ENCODE measurements around the gene ZNF575.
"Not testable (repeated sequence)": the region's sequence is repeated elsewhere in the genome, so short reads cannot be mapped to it uniquely, and the experiment has no call there.

The ZNF575 gene

DNA sequence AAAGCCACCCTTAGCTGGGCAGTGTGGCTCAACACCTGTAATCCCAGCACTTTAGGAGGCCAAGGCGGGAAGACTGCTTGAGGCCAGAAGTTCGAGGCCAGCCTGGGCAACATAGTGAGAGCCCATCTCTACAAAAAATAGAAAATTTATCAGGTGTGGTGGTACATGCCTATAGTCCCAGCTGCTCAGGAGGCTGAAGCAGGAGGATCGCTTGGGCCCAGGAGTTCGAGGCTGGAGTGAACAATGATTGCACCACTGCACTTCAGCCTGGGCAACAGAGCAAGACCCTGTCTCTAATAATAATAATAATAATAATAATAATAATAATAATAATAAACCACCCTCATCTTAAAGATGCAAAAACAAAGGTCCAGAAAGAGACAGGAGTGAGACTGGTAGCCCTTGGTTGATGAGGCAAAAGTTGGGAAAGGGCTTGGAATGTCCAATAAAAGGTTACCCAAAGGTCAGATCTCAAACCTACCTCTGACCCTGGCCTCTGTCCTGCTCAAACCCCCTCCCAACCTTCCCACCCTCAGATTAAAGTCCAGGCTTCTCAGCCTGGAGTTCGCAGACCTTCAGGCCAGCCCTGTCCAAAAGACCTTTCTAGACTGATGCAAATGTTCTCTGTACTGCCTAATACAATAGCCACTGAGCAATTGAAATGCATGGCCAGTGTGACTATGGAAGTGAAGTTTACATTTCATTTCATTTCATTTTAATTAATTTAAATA is 9.1 kb downstream of the ZNF575 start:
- DNase-seq (ENCODE audit: low read depth), result no peak

DNA sequence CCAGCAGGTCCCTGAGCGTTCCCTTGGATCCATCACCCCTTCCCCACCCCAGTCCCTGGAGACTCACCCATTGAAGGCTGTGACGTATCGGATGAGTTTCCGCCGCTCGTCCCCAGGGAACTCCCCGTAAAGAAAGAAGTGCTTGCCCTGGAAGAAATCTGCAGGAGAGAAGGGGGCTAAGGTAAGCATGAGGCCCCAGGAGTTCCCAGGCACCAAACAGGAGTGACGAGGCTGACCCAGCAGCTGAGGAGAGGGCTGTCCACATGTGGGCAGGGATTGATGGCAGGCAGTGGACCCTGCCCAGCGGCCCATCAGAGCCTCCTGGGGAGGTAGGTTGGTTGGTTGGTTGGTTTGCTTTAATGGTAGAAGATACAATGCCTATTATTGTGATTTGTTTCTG is 11.1 kb downstream of the ZNF575 start:
- no peak for DNase-seq (ENCODE audit: low read depth)

DNA sequence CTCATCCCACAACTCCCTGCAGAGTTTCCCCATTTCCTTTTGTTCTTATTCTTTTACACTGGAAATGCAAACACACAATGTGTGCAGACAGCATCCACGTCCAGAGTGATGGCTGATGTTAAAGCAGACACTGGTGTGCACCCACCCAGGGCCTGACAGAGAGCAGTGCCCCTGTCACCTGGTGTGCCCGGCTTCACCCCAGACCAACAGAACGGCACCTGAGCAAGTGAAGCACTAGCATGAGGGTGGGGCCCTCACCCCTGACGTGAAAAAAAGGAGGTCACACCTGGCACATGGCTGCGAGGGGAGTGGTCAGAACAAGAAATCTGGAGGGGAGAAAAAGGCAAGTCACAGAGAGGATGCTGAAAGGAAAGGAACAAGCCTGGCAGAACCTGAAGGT is 12.3 kb downstream of the ZNF575 start:
- DNase-seq (ENCODE audit: low read depth), result no peak

DNA sequence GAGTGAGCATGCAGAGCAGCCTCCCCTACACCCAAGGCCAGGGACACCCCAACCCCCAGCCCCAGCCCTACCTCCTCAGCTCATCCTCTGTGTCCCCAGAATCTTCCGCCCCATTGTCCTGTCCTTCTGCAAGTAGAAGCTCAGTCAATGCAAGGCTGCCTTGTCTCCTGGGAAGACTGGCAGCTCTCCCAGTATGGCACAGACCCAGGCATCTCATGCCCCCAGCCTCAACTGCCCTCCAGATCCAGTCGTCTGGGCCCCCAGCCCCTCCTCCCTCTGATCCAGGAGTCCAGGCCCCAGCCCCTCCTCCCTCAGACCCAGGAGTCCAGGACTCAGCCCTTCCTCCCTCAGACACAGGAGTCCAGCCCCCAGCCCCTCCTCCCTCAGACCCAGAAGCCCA is 13.0 kb downstream of the ZNF575 start:
- DNase-seq (ENCODE audit: low read depth), result no peak

DNA sequence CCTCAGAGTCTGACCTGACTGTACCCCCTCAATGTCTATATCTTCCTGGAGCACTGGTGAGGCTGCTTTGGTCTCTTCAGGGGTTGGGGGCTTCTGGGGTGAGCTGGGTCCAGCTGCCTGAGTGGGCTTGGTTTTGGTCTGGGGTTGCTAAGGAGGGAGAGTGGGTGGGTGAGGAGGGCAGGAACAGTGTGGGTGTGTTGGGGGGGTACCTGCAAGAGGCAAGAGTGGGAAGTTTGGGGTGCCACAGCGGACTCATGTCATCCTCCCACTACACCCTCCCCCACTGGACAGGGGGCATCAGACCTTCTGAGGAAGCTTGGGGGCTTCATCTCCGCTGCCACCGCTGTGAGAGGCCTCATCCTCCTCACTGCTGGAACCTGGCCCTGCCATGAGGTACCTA is 13.6 kb downstream of the ZNF575 start:
- DNase-seq (ENCODE audit: low read depth), result no peak

DNA sequence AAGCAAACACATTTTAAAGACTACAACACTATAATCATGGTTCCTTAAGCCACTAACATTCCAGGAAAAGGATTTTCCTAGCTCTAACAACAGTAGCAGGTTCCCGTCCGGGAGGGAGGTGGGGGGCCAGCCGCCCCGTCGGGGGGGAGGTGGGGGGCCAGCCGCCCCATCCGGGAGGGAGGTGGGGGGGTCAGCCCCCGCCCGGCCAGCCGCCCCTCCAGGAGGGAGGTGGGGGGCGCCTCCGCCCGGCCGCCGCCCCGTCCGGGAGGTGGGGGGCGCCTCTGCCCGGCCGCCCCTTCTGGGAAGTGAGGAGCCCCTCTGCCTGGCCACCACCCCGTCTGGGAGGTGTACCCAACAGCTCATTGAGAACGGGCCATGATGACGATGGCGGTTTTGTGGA is 14.9 kb downstream of the ZNF575 start:
- not testable (repeated sequence) for DNase-seq (ENCODE audit: low read depth)

DNA sequence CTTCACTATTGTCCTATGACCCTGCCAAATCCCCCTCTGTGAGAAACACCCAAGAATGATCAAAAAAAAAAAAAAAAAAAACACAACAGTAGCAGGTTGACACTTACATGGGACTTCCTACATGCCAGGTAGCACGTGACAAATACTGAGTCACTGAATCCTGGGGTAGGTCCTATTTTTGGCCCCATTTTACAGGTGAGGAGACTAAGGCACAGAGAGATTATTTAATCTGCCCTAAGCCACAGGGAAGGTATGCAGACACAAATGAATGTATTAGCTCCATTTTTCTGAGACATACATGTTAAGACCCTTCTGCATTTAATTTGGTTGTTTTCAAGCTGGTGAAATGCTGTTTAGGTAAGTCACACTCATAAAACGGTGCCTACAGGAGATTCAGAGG is 15.7 kb downstream of the ZNF575 start:
- no peak for DNase-seq (ENCODE audit: low read depth)

DNA sequence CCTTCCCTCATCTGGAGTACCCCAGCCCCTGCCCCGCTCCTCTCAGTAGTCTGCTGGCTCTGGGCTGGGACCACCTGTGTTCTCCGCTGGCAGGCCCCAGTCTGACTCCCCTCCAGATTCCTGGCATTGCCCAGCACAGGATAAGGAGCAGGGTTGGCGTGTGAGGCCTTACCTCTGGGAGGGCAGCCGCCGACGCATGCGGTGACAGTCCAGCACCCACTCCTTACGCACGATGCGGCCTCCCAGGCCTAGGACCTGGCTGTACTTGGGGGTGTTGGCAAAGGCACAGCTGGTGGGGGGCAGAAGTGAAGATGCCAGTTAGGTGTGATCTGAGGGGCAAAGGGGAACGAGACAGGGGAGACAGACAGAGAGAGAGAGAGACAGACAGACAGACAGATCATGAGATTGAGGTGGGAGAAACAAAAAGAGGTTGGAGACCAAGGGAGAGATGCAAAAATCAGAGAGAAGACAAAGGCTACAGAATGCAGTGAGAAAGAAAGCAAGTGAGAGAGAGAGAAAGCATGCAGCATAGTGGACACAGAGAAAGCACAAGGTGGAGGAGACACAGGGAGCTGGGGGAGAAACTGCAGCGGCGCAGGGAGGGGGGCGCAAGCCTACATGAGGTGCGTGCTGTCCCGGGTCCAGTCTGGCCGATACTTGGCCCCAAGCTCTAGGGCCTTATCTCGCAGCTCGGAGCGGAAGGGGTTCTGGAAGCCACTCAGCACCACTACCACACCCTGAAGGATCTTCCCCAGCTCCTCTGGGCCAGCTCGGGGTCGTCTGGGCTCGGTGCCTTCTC is 18.6 kb downstream of the ZNF575 start:
- DNase-seq (ENCODE audit: low read depth), result no peak

DNA sequence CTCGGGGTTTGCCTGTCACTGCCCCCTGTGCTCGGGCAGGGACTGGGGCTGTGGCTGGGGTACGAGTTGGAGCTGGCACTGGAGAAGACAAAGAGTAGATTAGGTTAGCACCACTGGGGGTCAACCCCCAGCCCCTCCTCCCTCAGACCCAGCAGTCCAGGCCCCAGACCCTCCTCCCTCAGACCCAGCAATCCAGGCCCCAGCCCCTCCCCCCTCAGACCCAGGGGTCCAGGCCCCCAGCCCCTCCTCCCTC is 19.1 kb downstream of the ZNF575 start:
- DNase-seq (ENCODE audit: low read depth), result no peak

DNA sequence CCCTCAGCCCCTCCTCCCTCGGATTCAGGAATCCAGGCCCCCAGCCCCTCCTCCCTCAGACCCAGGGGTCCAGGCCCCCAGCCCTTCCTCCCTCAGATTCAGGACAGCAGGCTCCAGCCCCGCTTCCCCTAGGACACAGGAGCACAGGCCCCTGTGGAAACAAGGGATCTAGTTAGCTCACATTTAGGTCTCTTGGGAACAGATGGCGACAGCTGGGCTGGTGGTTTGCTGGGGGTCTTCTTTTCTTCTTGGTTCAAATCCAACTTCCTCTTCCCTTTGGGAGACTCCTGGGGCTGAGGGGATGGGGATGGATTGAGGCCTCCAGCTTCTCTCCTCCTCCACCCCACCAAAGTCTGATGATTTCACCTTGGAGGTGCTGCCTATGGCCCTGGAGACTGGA is 19.6 kb downstream of the ZNF575 start:
- no peak for DNase-seq (ENCODE audit: low read depth)

DNA sequence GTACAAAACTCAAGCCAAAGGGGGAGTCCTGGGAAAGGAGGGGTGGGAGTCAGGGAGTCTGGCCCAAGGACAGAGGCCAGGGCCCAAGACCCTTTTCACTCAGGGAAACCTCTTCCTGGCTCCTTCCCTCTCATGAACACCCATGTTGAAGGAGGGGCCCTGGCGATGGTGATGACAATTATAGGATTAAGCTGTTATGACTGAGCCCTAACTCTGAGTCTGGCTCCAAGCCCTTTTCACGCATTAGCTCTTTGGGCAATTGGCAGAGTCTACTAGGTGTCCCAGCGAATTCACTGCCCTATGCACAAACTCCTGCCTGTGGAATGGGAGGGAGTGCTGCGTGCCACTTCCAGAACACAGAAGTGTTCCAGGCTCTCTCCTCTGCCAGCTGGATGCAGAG is 20.7 kb downstream of the ZNF575 start:
- no peak for DNase-seq (ENCODE audit: low read depth)

DNA sequence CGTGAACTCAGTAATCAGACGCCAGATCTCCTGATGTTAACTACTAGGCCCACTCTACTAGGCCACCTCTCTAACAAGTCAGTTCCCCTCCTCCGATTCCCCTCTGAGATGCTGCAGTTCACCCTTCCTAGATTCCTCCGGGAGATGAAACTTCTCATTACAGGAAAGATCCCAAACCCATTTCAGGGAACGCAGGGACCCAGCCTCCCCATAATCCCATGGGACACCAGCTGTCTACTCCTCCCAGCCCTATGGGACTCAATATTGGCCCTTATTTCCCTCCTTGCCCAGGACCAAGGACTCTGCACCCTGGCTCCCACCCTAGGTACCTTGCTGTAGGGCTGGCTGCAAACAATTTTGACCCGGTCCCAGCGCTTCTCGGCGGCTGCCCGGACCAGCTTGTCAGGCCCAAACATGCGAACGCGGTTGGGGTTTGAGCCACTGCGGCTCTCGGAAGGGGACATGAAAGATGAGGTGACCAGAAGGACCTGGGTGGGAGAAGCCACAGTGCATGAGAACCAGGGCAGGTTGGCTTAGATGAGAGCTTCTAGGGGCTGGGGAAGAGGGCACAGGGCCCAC is 21.4 kb downstream of the ZNF575 start:
- DNase-seq (ENCODE audit: low read depth), result no peak

DNA sequence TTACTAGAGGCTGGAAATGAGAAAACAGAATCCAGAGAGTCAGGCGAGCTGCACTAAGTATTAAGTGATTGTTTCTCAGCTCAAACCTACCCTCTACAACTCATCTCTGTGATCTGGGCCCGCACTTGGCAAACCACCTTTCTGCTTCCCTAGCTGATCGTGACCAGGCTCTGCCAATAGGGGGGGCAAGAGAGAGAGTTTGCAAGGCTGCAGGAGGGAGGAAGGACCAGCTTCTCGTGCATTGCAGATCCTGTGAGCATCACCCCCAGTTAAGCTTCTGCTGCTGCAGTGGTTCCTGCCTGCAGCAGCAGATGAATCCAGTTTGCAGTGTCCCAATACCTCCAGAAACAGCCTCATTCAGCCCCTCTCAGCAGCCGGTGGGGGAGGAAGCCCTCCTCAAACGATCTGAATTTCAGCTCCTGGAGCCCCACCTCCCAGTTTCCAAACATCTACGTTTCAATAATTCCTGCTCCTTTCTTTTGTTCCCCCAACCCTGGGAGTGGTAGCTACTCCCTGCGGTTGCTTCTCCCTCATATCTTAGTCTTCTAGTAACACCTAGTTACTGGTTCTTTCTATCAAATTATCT is 22.3 kb downstream of the ZNF575 start:
- peak; percentile 64 for DNase-seq (ENCODE audit: low read depth)

DNA sequence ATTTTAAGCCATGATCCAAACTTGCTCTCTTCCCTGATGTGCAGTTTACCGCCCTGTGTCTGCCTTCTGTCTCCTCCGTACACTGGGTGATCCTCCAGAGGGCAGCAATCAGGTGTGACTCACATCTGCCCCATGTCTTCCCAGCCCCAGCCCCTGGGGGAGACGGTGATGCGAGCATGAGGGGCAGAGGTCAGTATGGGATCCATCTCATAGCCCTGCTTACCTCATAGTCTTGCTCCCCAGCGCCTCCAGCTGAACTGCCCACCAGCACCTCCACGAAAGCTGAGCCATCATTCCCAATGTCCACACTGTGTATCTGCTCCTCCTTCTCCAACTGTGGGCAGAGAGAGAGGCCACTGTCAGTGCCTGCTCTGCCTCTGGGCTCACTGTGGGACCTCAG is 27.7 kb downstream of the ZNF575 start:
- peak; percentile 32 for DNase-seq (ENCODE audit: low read depth)

DNA sequence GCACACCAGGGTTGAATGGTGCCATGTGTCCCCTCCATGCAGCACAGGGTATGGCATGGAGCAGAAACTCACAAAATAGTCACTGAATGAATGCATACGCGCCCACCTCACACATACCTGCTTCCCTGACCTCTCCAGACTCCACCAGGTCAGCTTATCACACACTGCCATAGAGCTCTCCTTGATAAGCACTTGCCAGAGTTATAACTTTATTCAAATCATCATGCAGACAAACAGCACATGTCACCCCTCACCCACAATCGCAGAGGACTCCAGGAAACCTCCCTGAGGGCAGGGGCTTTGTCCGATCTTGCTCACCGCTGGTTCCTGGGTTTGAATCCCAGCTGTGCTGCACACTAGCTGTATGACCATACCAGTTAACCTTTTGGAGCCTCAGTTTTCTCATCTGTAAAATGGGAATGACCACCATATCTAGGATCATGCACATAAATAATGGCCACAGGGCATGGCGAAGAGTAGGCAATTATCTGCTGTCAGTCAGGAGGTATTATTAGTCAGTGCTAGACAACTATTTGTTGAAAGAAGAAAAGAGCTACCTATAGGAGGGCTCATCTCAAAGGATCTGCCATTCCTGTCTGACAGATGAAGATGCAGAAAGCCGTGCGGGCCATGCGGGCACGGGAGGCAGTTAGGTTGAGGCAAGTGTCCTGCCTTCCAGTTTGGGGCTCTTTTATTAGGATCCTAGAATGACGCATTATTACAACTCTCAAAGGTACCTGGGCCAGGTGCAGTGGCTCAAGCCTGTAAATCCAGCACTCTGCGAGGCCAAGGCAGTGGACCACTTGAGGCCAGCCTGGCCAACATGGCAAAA is 28.4 kb downstream of the ZNF575 start:
- DNase-seq (ENCODE audit: low read depth), result no peak

DNA sequence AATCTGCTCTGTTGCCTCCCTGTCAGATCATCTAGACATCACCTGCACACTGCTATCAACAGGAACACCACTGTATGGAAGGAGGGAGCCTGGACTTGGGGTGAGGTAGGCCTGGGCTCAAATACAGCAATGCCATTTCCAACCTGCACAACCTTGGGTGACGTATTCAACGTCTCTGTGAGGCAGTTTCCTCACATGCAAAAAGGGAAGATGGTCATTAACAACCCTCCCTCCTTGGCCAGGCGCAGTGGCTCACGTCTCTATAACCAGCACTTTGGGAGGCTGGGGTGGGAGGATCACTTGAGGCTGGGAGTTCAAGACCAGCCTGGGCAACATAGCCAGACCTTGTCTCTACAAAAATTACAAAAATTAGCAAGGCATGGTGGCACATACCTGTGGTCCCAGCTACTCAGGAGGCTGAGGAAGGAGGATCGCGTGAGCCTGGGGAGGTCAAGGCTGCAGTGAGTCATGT is 29.3 kb downstream of the ZNF575 start:
- DNase-seq (ENCODE audit: low read depth), result no peak

DNA sequence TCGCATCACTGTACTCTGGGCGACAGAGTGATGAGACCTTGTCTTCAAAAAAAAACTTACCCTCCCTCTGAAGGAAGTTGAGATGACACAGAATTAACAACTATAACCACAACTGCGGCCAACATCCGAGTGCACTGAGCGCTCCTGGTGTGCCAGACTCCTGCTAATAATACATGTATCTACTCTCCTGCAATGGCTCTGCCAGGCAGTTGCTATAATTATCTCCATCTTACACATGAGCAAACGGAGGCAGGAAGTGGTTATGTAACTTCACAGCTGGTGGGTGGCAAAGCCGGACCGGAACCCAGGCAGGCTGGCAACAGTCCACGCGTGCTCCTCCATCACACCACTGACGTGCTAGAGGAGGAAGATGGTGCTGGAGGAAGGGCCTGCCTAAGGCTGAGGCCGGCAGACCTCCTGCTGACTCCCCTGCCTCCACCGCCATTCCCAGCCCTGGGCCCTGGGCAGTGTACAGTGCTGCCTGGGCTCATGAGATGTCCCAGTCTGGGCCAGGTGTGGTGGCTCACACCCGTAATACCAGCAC is 29.8 kb downstream of the ZNF575 start:
- peak; percentile 78 for DNase-seq (ENCODE audit: low read depth)

DNA sequence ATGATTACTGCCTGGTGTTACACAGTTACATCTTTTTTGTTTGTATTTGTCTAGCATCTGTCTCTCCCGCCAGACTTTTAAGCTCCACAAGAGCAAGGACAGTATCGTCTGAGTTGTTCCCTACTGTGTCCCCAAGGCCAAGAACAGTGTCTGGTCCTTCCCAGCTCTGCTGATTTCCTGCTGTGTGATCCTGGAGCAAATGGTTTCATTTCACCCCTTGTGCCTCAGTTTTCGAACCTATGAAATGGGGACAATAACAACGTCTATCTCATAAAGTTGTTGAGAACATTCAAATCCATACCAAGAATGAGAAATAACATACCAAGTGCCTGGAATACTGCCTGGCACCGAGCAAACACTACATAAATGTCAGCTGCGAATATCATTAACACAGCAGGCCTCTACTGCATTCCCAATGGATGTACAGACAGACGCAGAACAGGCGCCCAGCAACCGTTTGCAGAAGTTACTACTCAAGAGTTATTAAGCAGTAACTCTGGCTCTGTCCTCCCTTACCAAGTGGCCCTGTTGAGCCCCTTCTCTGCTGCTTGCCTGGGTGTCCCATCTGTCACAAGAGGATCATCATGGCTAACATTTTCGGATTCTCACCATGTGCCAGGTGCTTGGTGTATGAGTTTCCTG is 30.9 kb downstream of the ZNF575 start:
- no peak for DNase-seq (ENCODE audit: low read depth)

DNA sequence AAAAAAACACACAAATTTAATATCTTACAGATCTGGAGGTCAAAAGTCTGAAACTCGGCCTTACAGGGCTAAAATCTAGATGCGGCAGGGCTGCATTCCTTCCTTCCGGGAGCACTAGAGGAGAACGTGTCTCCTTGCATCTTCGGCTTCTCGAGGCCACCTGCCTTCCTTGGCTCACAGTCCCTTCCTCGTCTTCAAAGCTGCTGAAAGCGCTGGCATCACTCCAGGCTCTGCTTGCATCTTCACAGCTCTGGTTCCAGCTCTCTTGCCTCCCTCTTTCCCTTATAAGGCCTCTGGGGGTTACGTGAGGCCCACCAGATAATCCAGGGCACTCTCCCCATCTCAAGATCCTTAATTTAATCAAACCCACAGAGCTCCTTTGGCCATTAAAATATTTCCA is 31.8 kb downstream of the ZNF575 start:
- DNase-seq (ENCODE audit: low read depth), result no peak

DNA sequence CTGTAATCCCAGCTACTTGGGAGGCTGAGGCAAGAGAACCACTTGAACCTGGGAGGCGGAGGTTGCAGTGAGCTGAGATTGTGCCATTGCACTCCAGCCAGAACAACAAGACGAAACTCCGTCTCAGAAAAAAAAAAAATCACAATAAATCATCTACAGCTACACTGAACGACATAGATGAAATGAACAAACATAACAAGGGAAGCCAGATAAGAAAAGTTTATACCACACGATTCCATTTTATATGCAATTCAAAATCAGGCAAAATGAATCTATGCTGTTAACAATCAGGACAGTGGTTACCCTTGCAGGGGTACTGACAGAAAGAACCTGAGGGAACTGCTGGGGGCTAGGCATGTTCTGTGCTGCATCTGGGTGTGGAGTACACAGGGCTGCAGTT is 36.7 kb downstream of the ZNF575 start:
- DNase-seq (ENCODE audit: low read depth), result no peak

DNA sequence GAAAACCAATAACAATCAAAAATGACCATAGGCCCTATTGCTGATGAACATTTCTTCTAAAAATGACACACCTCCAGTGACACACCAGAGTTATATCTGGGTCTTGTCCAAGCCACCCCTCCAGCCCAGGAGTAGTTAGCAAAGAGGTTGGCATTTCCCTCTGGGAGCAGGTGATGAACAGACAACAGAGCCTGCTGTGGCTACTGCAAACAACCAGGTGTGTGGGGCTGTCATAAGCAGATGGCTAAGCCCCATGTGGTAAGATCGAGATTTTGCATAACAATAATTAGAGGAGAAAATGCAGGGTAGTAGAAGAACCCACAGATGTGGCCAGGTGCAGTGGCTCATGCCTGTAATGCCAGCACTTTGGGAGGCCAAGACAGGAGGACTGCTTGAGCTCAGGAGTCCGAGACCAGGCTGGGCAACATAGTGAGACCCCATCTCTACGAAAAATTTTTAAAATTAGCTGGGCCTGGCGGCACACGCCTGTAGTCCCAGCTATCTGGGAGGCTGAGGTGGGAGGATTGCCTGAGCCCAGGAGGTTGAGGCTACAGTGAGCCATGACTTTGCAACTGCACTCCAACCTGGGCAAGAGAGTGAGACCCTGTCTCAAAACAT is 37.3 kb downstream of the ZNF575 start:
- no peak for DNase-seq (ENCODE audit: low read depth)
